ENCODE data around the gene TGFB1I1.

Gene TGFB1I1

GRCh38 chr16:31489616-31490584, 17.9 kb downstream of the TGFB1I1 start:
- Histone ChIP-seq H2AFZ (ENCODE audit: low read length) (no peak overlapping the region), H2AK5ac (ENCODE audit: low read depth, low read length) (peak overlapping the region; percentile 21), H3K23ac (ENCODE audit: low read depth, low read length, poor library complexity) (no peak overlapping the region), H2BK120ac (ENCODE audit: low read depth, low read length) (no peak overlapping the region), H3K27ac (replicated peaks; ENCODE audit: low read length) (no peak overlapping the region), H3K36me3 (replicated peaks in 1 of 2; ENCODE audit: control insufficient read depth in 2 of 2, insufficient read depth in 2 of 2, low read length in 2 of 2) (peaks cover 13 to 60% of the 10 kb centered on the region in 2 donors), H3K9me3 (replicated peaks in 1 of 2; ENCODE audit: control insufficient read depth in 2 of 2, insufficient read depth in 1 of 2, low read depth in 1 of 2, low read length in 2 of 2) (no peaks in the 10 kb centered on the region), H2BK5ac (ENCODE audit: low read length) (no peak overlapping the region), H3K4me3 (ENCODE audit: low read length in 2 of 2) (no peak overlapping the region), H3K4ac (ENCODE audit: low read length) (no peak overlapping the region), H3K79me1 (ENCODE audit: low read depth, low read length) (peaks cover 3% of the 10 kb centered on the region), H4K91ac (ENCODE audit: low read depth, low read length, poor library complexity) (no peak overlapping the region), H3K4me2 (ENCODE audit: insufficient read depth, low read length, poor library complexity, severe bottlenecking) (no peak overlapping the region), H2BK12ac (ENCODE audit: low read length) (no peak overlapping the region), H3K18ac (ENCODE audit: low read length) (no peak overlapping the region), H2BK15ac (ENCODE audit: low read length) (no peak overlapping the region), H4K8ac (ENCODE audit: low read depth, low read length) (no peak overlapping the region), H3K14ac (ENCODE audit: low read length) (no peak overlapping the region), H3K4me1 (ENCODE audit: control insufficient read depth in 2 of 2, insufficient read depth in 1 of 2, low read depth in 1 of 2, low read length in 2 of 2) (peaks cover 0 to 11% of the 10 kb centered on the region in 2 donors), H3K27me3 (ENCODE audit: control insufficient read depth in 3 of 3, insufficient read depth in 3 of 3, low read depth in 1 of 3, low read length in 3 of 3) (peaks cover 12 to 43% (median 19%) of the 10 kb centered on the region in 3 experiments), H3K9ac (ENCODE audit: low read depth, low read length, poor library complexity) (no peak overlapping the region)
- no peak for DNase-seq (ENCODE audit: low spot score)
- no CpG with 5 or more reads among the region's 22 CpGs for WGBS, 2 donors (ENCODE audit: extremely low coverage in 2 of 2, insufficient read length in 2 of 2, insufficient replicate concordance in 1 of 2)

GRCh38 chr16:31491778-31492418, 19.9 kb downstream of the TGFB1I1 start:
- H2AFZ ChIP-seq (ENCODE audit: low read length), result no peak overlapping the region
- H3K9me3 ChIP-seq (replicated peaks in 1 of 2; ENCODE audit: control insufficient read depth in 2 of 2, insufficient read depth in 1 of 2, low read depth in 1 of 2, low read length in 2 of 2), result no peaks in the 10 kb centered on the region
- no peak overlapping the region for H3K9ac ChIP-seq (ENCODE audit: low read depth, low read length, poor library complexity)
- no peak overlapping the region for H3K14ac ChIP-seq (ENCODE audit: low read length)
- DNase-seq (ENCODE audit: low spot score), result no peak
- no peak overlapping the region for H4K91ac ChIP-seq (ENCODE audit: low read depth, low read length, poor library complexity)
- no peak overlapping the region for H3K18ac ChIP-seq (ENCODE audit: low read length)
- H3K4ac ChIP-seq (ENCODE audit: low read length), result no peak overlapping the region
- no peak overlapping the region for H3K4me2 ChIP-seq (ENCODE audit: insufficient read depth, low read length, poor library complexity, severe bottlenecking)
- WGBS, 2 donors (ENCODE audit: extremely low coverage in 2 of 2, insufficient read length in 2 of 2, insufficient replicate concordance in 1 of 2), result no CpG with 5 or more reads among the region's 8 CpGs
- H3K27me3 ChIP-seq (ENCODE audit: control insufficient read depth in 3 of 3, insufficient read depth in 3 of 3, low read depth in 1 of 3, low read length in 3 of 3), result peaks cover 5 to 23% (median 17%) of the 10 kb centered on the region in 3 experiments
- H3K4me1 ChIP-seq (ENCODE audit: control insufficient read depth in 2 of 2, insufficient read depth in 1 of 2, low read depth in 1 of 2, low read length in 2 of 2), result peaks cover 0 to 11% of the 10 kb centered on the region in 2 donors
- no peak overlapping the region for H3K27ac ChIP-seq (replicated peaks; ENCODE audit: low read length)
- H3K36me3 ChIP-seq (replicated peaks in 1 of 2; ENCODE audit: control insufficient read depth in 2 of 2, insufficient read depth in 2 of 2, low read length in 2 of 2), result peaks cover 16 to 80% of the 10 kb centered on the region in 2 donors
- no peak overlapping the region for H2BK15ac ChIP-seq (ENCODE audit: low read length)
- peaks cover 3% of the 10 kb centered on the region for H3K79me1 ChIP-seq (ENCODE audit: low read depth, low read length)
- H2AK5ac ChIP-seq (ENCODE audit: low read depth, low read length), result no peak overlapping the region
- no peak overlapping the region for H2BK120ac ChIP-seq (ENCODE audit: low read depth, low read length)
- no peak overlapping the region for H3K4me3 ChIP-seq (ENCODE audit: low read length in 2 of 2)
- H2BK5ac ChIP-seq (ENCODE audit: low read length), result no peak overlapping the region
- no peak overlapping the region for H3K23ac ChIP-seq (ENCODE audit: low read depth, low read length, poor library complexity)
- no peak overlapping the region for H2BK12ac ChIP-seq (ENCODE audit: low read length)
- H4K8ac ChIP-seq (ENCODE audit: low read depth, low read length), result no peak overlapping the region

GRCh38 chr16:31493506-31494125, 21.7 kb downstream of the TGFB1I1 start:
- no peak for DNase-seq (ENCODE audit: low spot score)
- Histone ChIP-seq H3K14ac (ENCODE audit: low read length) (no peak overlapping the region), H3K4me3 (ENCODE audit: low read length in 2 of 2) (no peak overlapping the region), H2AK5ac (ENCODE audit: low read depth, low read length) (no peak overlapping the region), H3K36me3 (replicated peaks in 1 of 2; ENCODE audit: control insufficient read depth in 2 of 2, insufficient read depth in 2 of 2, low read length in 2 of 2) (peaks cover 18 to 93% of the 10 kb centered on the region in 2 donors), H3K27me3 (ENCODE audit: control insufficient read depth in 3 of 3, insufficient read depth in 3 of 3, low read depth in 1 of 3, low read length in 3 of 3) (peaks cover 0 to 6% (median 1%) of the 10 kb centered on the region in 3 experiments), H3K9ac (ENCODE audit: low read depth, low read length, poor library complexity) (no peak overlapping the region), H4K8ac (ENCODE audit: low read depth, low read length) (no peak overlapping the region), H2AFZ (ENCODE audit: low read length) (no peak overlapping the region), H3K4me2 (ENCODE audit: insufficient read depth, low read length, poor library complexity, severe bottlenecking) (no peak overlapping the region), H3K79me1 (ENCODE audit: low read depth, low read length) (peaks cover 3% of the 10 kb centered on the region), H3K23ac (ENCODE audit: low read depth, low read length, poor library complexity) (no peak overlapping the region), H2BK15ac (ENCODE audit: low read length) (no peak overlapping the region), H2BK120ac (ENCODE audit: low read depth, low read length) (no peak overlapping the region), H3K4me1 (ENCODE audit: control insufficient read depth in 2 of 2, insufficient read depth in 1 of 2, low read depth in 1 of 2, low read length in 2 of 2) (no peaks in the 10 kb centered on the region), H2BK12ac (ENCODE audit: low read length) (no peak overlapping the region), H3K18ac (ENCODE audit: low read length) (no peak overlapping the region), H3K9me3 (replicated peaks in 1 of 2; ENCODE audit: control insufficient read depth in 2 of 2, insufficient read depth in 1 of 2, low read depth in 1 of 2, low read length in 2 of 2) (no peaks in the 10 kb centered on the region), H2BK5ac (ENCODE audit: low read length) (no peak overlapping the region), H3K27ac (replicated peaks; ENCODE audit: low read length) (no peak overlapping the region), H3K4ac (ENCODE audit: low read length) (no peak overlapping the region), H4K91ac (ENCODE audit: low read depth, low read length, poor library complexity) (no peak overlapping the region)
- WGBS, 2 donors (ENCODE audit: extremely low coverage in 2 of 2, insufficient read length in 2 of 2, insufficient replicate concordance in 1 of 2), result no CpG with 5 or more reads among the region's 18 CpGs

- no peak overlapping the region for H3K14ac ChIP-seq (ENCODE audit: low read length)
- no peak overlapping the region for H2BK120ac ChIP-seq (ENCODE audit: low read depth, low read length)
- H3K9me3 ChIP-seq (replicated peaks in 1 of 2; ENCODE audit: control insufficient read depth in 2 of 2, insufficient read depth in 1 of 2, low read depth in 1 of 2, low read length in 2 of 2), result no peaks in the 10 kb centered on the region
- no peak for DNase-seq (ENCODE audit: low spot score)
- H3K18ac ChIP-seq (ENCODE audit: low read length), result no peak overlapping the region
- H3K23ac ChIP-seq (ENCODE audit: low read depth, low read length, poor library complexity), result no peak overlapping the region
- no peaks in the 10 kb centered on the region for H3K27me3 ChIP-seq (ENCODE audit: control insufficient read depth in 3 of 3, insufficient read depth in 3 of 3, low read depth in 1 of 3, low read length in 3 of 3)
- H3K4ac ChIP-seq (ENCODE audit: low read length), result no peak overlapping the region
- no CpG with 5 or more reads among the region's 10 CpGs for WGBS, 2 donors (ENCODE audit: extremely low coverage in 2 of 2, insufficient read length in 2 of 2, insufficient replicate concordance in 1 of 2)
- no peaks in the 10 kb centered on the region for H3K79me1 ChIP-seq (ENCODE audit: low read depth, low read length)
- H2AFZ ChIP-seq (ENCODE audit: low read length), result no peak overlapping the region
- H3K27ac ChIP-seq (replicated peaks; ENCODE audit: low read length), result no peak overlapping the region
- peaks cover 22 to 91% of the 10 kb centered on the region in 2 donors for H3K36me3 ChIP-seq (replicated peaks in 1 of 2; ENCODE audit: control insufficient read depth in 2 of 2, insufficient read depth in 2 of 2, low read length in 2 of 2)
- no peak overlapping the region for H3K4me3 ChIP-seq (ENCODE audit: low read length in 2 of 2)
- no peak overlapping the region for H3K9ac ChIP-seq (ENCODE audit: low read depth, low read length, poor library complexity)
- no peak overlapping the region for H4K91ac ChIP-seq (ENCODE audit: low read depth, low read length, poor library complexity)
- no peak overlapping the region for H2BK12ac ChIP-seq (ENCODE audit: low read length)
- no peak overlapping the region for H4K8ac ChIP-seq (ENCODE audit: low read depth, low read length)
- no peak overlapping the region for H2AK5ac ChIP-seq (ENCODE audit: low read depth, low read length)
- H2BK5ac ChIP-seq (ENCODE audit: low read length), result no peak overlapping the region
- H3K4me2 ChIP-seq (ENCODE audit: insufficient read depth, low read length, poor library complexity, severe bottlenecking), result no peak overlapping the region
- H3K4me1 ChIP-seq (ENCODE audit: control insufficient read depth in 2 of 2, insufficient read depth in 1 of 2, low read depth in 1 of 2, low read length in 2 of 2), result no peaks in the 10 kb centered on the region
- no peak overlapping the region for H2BK15ac ChIP-seq (ENCODE audit: low read length)
These were observed 24.7 kb downstream of the TGFB1I1 start for GRCh38 chr16:31496670-31497069.

Data from neuronal stem cell (in vitro differentiated cells).